H1 (cell line): ENCODE measurements around the gene SLX4IP. TPM values are rescaled to one million over a fixed set of nuclear protein-coding genes. Genes with fewer than 3 reads are reported as not detected.

ENCODE experiments used
- CTCF ChIA-PET: fragments of 300-600 bp; sonication (Branson Sonifier 250); formaldehyde crosslinking; loops from one replicate; lab custom pipeline; 2021; ENCODE audit not compliant: partially characterized antibody; lab: Charles Lee
- POLR2A ChIA-PET: fragments of 300-600 bp; sonication (Branson Sonifier 250); formaldehyde crosslinking; loops from one replicate; lab custom pipeline; 2021; ENCODE audit warnings: inconsistent platforms; ENCODE audit not compliant: partially characterized antibody; lab: Charles Lee
- DNase-seq, 2 experiments: peaks; one replicate each; pipeline versions ENCODE4 v3.0.0 to v3.0.0-alpha.2; 2010 to 2022; ENCODE audit warnings: low spot score in 2 of 2, low read depth in 1 of 2, mixed read lengths in 1 of 2
- FAIRE-seq: peaks from 2 replicates; lab custom pipeline; 2011; peaks lifted over from hg19 to GRCh38; lab: Jason Lieb, UNC
- H2AFZ ChIP-seq: 2 replicates; pipeline ENCODE4 v1.8.1; 2012; ENCODE audit warnings: low read length, inconsistent platforms
- H2AK5ac ChIP-seq: 2 replicates; pipeline ENCODE4 v1.6.1; 2013; ENCODE audit warnings: low read depth, low read length
- H2BK120ac ChIP-seq: replicated peaks from 2 replicates; pipeline ENCODE3; 2013; ENCODE audit warnings: low read depth, low read length, inconsistent platforms
- H2BK12ac ChIP-seq: 2 replicates; pipeline ENCODE4 v1.6.1; 2013; ENCODE audit warnings: low read depth, low read length
- H2BK15ac ChIP-seq: 2 replicates; pipeline ENCODE4 v1.6.1; 2013; ENCODE audit warnings: low read length
- H2BK20ac ChIP-seq: 2 replicates; pipeline ENCODE4 v1.6.1; 2013; ENCODE audit warnings: low read length
- H2BK5ac ChIP-seq: 2 replicates; pipeline ENCODE4 v1.6.1; 2013; ENCODE audit warnings: low read depth, low read length
- H3K14ac ChIP-seq: 2 replicates; pipeline ENCODE4 v1.6.1; 2013; ENCODE audit warnings: inconsistent platforms; ENCODE audit not compliant: insufficient read length
- H3K18ac ChIP-seq: 2 replicates; pipeline ENCODE4 v1.6.1; 2013; ENCODE audit warnings: low read length; ENCODE audit errors: extremely low read depth
- H3K23ac ChIP-seq: 2 replicates; pipeline ENCODE4 v1.6.1; 2013; ENCODE audit warnings: inconsistent platforms; ENCODE audit not compliant: insufficient read length
- H3K23me2 ChIP-seq: 2 replicates; pipeline ENCODE4 v1.6.1; 2013; ENCODE audit warnings: low read depth, low read length
- H3K27ac ChIP-seq: 2 replicates; pipeline ENCODE4 v1.6.1; 2011; ENCODE audit warnings: low read depth, low read length, inconsistent platforms
- H3K27me3 ChIP-seq, 4 experiments: replicated peaks in 1 of 4; 1 replicate in 1 of 4; 2 replicates in 3 of 4; pipeline versions ENCODE4 v1.6.1 to v1.8.1; 2011 to 2013; ENCODE audit warnings: low read length in 3 of 4, mild to moderate bottlenecking in 3 of 4, inconsistent platforms in 2 of 4, mixed read lengths in 2 of 4, moderate library complexity in 1 of 4; ENCODE audit not compliant: control insufficient read depth in 3 of 4, insufficient read depth in 3 of 4; ENCODE audit errors: extremely low read depth in 1 of 4
- H3K36me3 ChIP-seq, 4 experiments: 2 replicates each; pipeline versions ENCODE4 v1.6.1 to v1.8.1; 2011 to 2013; ENCODE audit warnings: mild to moderate bottlenecking in 4 of 4, low read length in 3 of 4, moderate library complexity in 2 of 4, control low read depth in 1 of 4, inconsistent platforms in 1 of 4; ENCODE audit not compliant: insufficient read depth in 4 of 4, control insufficient read depth in 2 of 4
- H3K4ac ChIP-seq: replicated peaks from 2 replicates; pipeline ENCODE3; 2013; ENCODE audit warnings: low read length, low read depth, mixed read lengths, inconsistent platforms; ENCODE audit not compliant: insufficient read length
- H3K4me1 ChIP-seq, 4 experiments: replicated peaks in 1 of 4; 1 replicate in 1 of 4; 2 replicates in 3 of 4; pipeline versions ENCODE4 v1.6.1 to v1.8.1; 2011 to 2013; ENCODE audit warnings: low read length in 3 of 4, inconsistent platforms in 2 of 4, mixed read lengths in 1 of 4; ENCODE audit not compliant: insufficient read depth in 4 of 4, control insufficient read depth in 3 of 4
- H3K4me2 ChIP-seq, 2 experiments: 2 replicates each; pipeline versions ENCODE4 v1.6.1 to v1.8.1; 2011 to 2013; ENCODE audit warnings: low read depth in 2 of 2, low read length in 2 of 2, control low read depth in 1 of 2, inconsistent platforms in 1 of 2, mild to moderate bottlenecking in 1 of 2; ENCODE audit not compliant: insufficient read depth in 1 of 2
- H3K4me3 ChIP-seq, 4 experiments: fragments of 200-600, 300-600 bp in 1 of 4; sonication (generic), shearing (Covaris generic), sonication (Bioruptor Twin) in 1 of 4; 2 replicates each; pipeline versions ENCODE4 v1.5.1 to v1.8.1; 2011 to 2016; ENCODE audit warnings: low read length in 4 of 4, low read depth in 3 of 4, control low read depth in 2 of 4, inconsistent platforms in 2 of 4, mild to moderate bottlenecking in 2 of 4, mixed read lengths in 1 of 4, moderate library complexity in 1 of 4; ENCODE audit not compliant: insufficient read depth in 2 of 4; ENCODE audit errors: extremely low read depth in 1 of 4
- H3K56ac ChIP-seq: replicated peaks from 2 replicates; pipeline ENCODE3; 2013; ENCODE audit warnings: low read depth, mild to moderate bottlenecking, mixed read lengths, low read length, inconsistent platforms; ENCODE audit not compliant: insufficient read length
- H3K79me1 ChIP-seq: 2 replicates; pipeline ENCODE4 v1.6.1; 2013; ENCODE audit warnings: low read depth, low read length, control low read depth
- H3K79me2 ChIP-seq, 2 experiments: 2 replicates each; pipeline versions ENCODE4 v1.6.1 to v1.8.1; 2012 to 2013; ENCODE audit warnings: low read length in 2 of 2, mild to moderate bottlenecking in 2 of 2, inconsistent platforms in 1 of 2; ENCODE audit not compliant: insufficient read depth in 2 of 2, control insufficient read depth in 1 of 2
- H3K9ac ChIP-seq, 4 experiments: replicated peaks in 1 of 4; 1 replicate in 1 of 4; 2 replicates in 3 of 4; pipeline versions ENCODE4 v1.6.1 to v1.8.1; 2011 to 2013; ENCODE audit warnings: low read depth in 3 of 4, low read length in 3 of 4, control low read depth in 2 of 4, mild to moderate bottlenecking in 2 of 4, moderate library complexity in 2 of 4, inconsistent platforms in 1 of 4; ENCODE audit errors: extremely low read depth in 1 of 4
- H3K9me3 ChIP-seq, 2 experiments: 2 replicates each; pipeline versions ENCODE4 v1.6.1 to v1.8.1; 2012 to 2013; ENCODE audit warnings: mild to moderate bottlenecking in 2 of 2, moderate library complexity in 2 of 2, control low read depth in 1 of 2, inconsistent platforms in 1 of 2, low read depth in 1 of 2, low read length in 1 of 2, mixed read lengths in 1 of 2; ENCODE audit not compliant: insufficient read depth in 2 of 2
- H4K20me1 ChIP-seq, 2 experiments: replicated peaks in 1 of 2; 2 replicates each; pipeline versions ENCODE3 to v1.8.1; 2011 to 2013; ENCODE audit warnings: inconsistent platforms in 2 of 2, low read length in 2 of 2, mild to moderate bottlenecking in 1 of 2; ENCODE audit not compliant: insufficient read depth in 2 of 2, control insufficient read depth in 1 of 2
- H4K5ac ChIP-seq: 2 replicates; pipeline ENCODE4 v1.6.1; 2013; ENCODE audit warnings: low read length, low read depth, mixed read lengths, inconsistent platforms; ENCODE audit not compliant: insufficient read length
- H4K8ac ChIP-seq: 2 replicates; pipeline ENCODE4 v1.8.0; 2013; ENCODE audit warnings: mild to moderate bottlenecking, moderate library complexity, low read length, inconsistent platforms; ENCODE audit not compliant: insufficient read depth; ENCODE audit errors: extremely low read depth
- H4K91ac ChIP-seq: replicated peaks from 2 replicates; pipeline ENCODE3; 2013; ENCODE audit warnings: low read length, mixed read lengths, inconsistent platforms; ENCODE audit not compliant: insufficient read length
- GTF2F1 ChIP-seq: IDR thresholded peaks from 2 replicates; pipeline ENCODE4 v1.6.1; 2012; ENCODE audit warnings: low read depth, low read length, improper control_type of control experiment, borderline replicate concordance
- HDAC2 ChIP-seq, 2 experiments: fragments of 300-600 bp in 1 of 2; sonication (generic) in 1 of 2; IDR thresholded peaks; 2 replicates each; pipeline ENCODE4 v1.6.1; 2011 to 2012; ENCODE audit warnings: low read depth in 2 of 2, low read length in 2 of 2, mild to moderate bottlenecking in 2 of 2, moderate library complexity in 2 of 2, borderline replicate concordance in 1 of 2, inconsistent platforms in 1 of 2
- MAFK ChIP-seq: IDR thresholded peaks from 2 replicates; pipeline ENCODE4 v1.6.1; 2012; ENCODE audit warnings: low read depth, mild to moderate bottlenecking, improper control_type of control experiment, low read length
- POLR2A ChIP-seq, 2 experiments: IDR thresholded peaks; 1 replicate in 1 of 2; 2 replicates in 1 of 2; pipeline ENCODE4 v1.6.1; 2011; ENCODE audit warnings: low read depth in 2 of 2, low read length in 2 of 2, mild to moderate bottlenecking in 2 of 2; ENCODE audit errors: control extremely low read depth in 1 of 2
- POLR2AphosphoS5 ChIP-seq: IDR thresholded peaks from 2 replicates; pipeline ENCODE4 v1.6.1; 2011; ENCODE audit warnings: low read depth, low read length
- POU5F1 ChIP-seq: IDR thresholded peaks from 2 replicates; pipeline ENCODE4 v1.6.1; 2011; ENCODE audit warnings: low read depth, mild to moderate bottlenecking, low read length, moderate library complexity
- SAP30 ChIP-seq: fragments of 300-600 bp; sonication (generic); IDR thresholded peaks from 2 replicates; pipeline ENCODE4 v1.7.1; 2012; ENCODE audit warnings: low read length, moderate library complexity, mild to moderate bottlenecking, inconsistent platforms; ENCODE audit not compliant: insufficient read depth, insufficient replicate concordance
- SIN3A ChIP-seq, 2 experiments: IDR thresholded peaks in 1 of 2; conservative IDR thresholded peaks in 1 of 2; 2 replicates each; pipeline ENCODE4 v1.6.1; 2011 to 2012; ENCODE audit warnings: low read length in 2 of 2, improper control_type of control experiment in 1 of 2, low read depth in 1 of 2, mild to moderate bottlenecking in 1 of 2
- WGBS, 2 experiments: shearing (Covaris generic) in 1 of 2; methylation state at CpG; one replicate each; pipeline versions ENCODE4 v1.1.6 to v1.1.7; 2013 to 2015; ENCODE audit warnings: low lambda C conversion rate in 2 of 2, mixed read lengths in 2 of 2, inconsistent platforms in 1 of 2, low coverage in 1 of 2, missing lambda C conversion rate in 1 of 2; ENCODE audit not compliant: insufficient replicate concordance in 2 of 2, insufficient coverage in 1 of 2, insufficient read length in 1 of 2; ENCODE audit errors: extremely low coverage in 1 of 2, missing lambda C conversion rate in 1 of 2; 5-methylcytosine and 5-hydroxymethylcytosine counted together
- polyA plus RNA-seq, 7 experiments: library from polyadenylated mRNA; depleted of rRNA in 3 of 7; stranded (reverse) in 5 of 7; unstranded in 2 of 7; fragments of >200 nt in 5 of 7; fragments of 200-250 nt in 2 of 7; gene quantifications; 1 replicate in 5 of 7; 2 replicates in 1 of 7; 4 replicates in 1 of 7; pipeline versions ENCODE4 v1.2.1 to v1.2.3, GENCODE V29; 2011 to 2013; ENCODE audit warnings: missing spikeins in 2 of 7, mixed read lengths in 2 of 7
- total RNA-seq: library from RNA; stranded (reverse); fragmentation: NEBNext Ultra II Directional; extraction: Animal tissue kit (Norgen Biotek cat#: 25700); gene quantifications from 2 replicates; pipeline ENCODE4 v1.2.1, GENCODE V29; 2021
- TF ChIP-seq, protein P1 (sequence below): IDR thresholded peaks from 2 replicates; pipeline ENCODE4 v1.6.1; 2011; ENCODE audit warnings: low read depth, mild to moderate bottlenecking, low read length; ENCODE audit not compliant: insufficient read depth

SLX4IP gene
- total and polyA plus RNA-seq, 2 of the 8 experiments (the other 6 are each of a cell fraction or from before 2014, with no cell fraction given): 2.4 to 8.7 TPM

DNA sequence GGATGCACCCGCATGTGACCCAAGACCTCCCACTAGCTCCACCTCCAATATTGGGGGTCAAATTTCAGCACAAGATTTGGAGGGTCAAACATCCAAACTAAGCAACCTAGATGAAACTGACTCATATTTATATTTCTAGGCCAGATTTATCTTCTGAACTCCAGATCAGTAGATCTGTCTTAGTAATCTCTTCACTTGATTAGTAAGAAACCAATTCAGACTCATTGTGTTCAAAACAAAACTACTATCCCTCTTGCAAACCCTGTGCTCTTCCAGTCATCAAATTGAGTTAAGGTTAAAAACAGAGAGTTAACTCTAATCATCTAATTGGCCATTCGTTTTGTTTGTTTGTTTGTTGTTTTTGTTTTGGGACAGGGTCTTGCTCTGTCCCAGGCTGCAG, 44.4 kb upstream of the SLX4IP start:
- Histone ChIP-seq H3K23ac (no peak overlapping the region), H2BK15ac (no peak overlapping the region), H3K9me3 (peaks cover 0 to 10% of the 10 kb centered on the region in 2 experiments; a peak in 1 of 4 replicates), H2BK12ac (no peak overlapping the region), H3K23me2 (no peaks in the 10 kb centered on the region), H3K14ac (no peak overlapping the region), H2AK5ac (no peak overlapping the region), H3K79me2 (no peaks in the 10 kb centered on the region), H3K56ac (no peak overlapping the region), H3K27ac (no peak overlapping the region), H2AFZ (no peak overlapping the region), H3K27me3 (no peaks in the 10 kb centered on the region), H3K18ac (no peak overlapping the region), H3K4ac (no peak overlapping the region), H2BK20ac (no peak overlapping the region), H3K4me2 (no peak overlapping the region), H2BK5ac (no peak overlapping the region), H3K36me3 (no peaks in the 10 kb centered on the region), H4K91ac (no peak overlapping the region), H3K79me1 (no peaks in the 10 kb centered on the region), H2BK120ac (no peak overlapping the region), H4K20me1 (no peaks in the 10 kb centered on the region), H4K8ac (no peak overlapping the region), H3K4me1 (no peaks in the 10 kb centered on the region), H3K4me3 (no peak overlapping the region), H4K5ac (no peak overlapping the region)
- DNase-seq: no peak
- WGBS, 2 experiments: 89% methylated on average over 2 of the region's 2 CpGs; no CpG with 5 or more reads in 1 of the 2 experiments
- ChIA-PET CTCF (interaction anchor here (0.8 to 1.8 kb wide), 3 partner anchors 8 to 11 kb away, joined by 3 to 4 read pairs (median 4); no protein-coding TSS in a partner anchor), POLR2A (no interaction called here)
- TF ChIP-seq SAP30: no peak
- TF ChIP-seq POU5F1: no peak
- TF ChIP-seq, protein P1, sequence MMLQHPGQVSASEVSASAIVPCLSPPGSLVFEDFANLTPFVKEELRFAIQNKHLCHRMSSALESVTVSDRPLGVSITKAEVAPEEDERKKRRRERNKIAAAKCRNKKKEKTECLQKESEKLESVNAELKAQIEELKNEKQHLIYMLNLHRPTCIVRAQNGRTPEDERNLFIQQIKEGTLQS: no peak
- TF ChIP-seq GTF2F1: no peak
- TF ChIP-seq POLR2A (IDR thresholded peaks at IDR 0.05; ENCODE audit: control extremely low read depth in 1 of 2, low read depth in 2 of 2, low read length in 2 of 2): no peak
- TF ChIP-seq SIN3A (conservative IDR thresholded peaks at IDR 0.05 in 1 of 2, IDR thresholded peaks at IDR 0.05 in 1 of 2; ENCODE audit: low read depth in 1 of 2, low read length in 2 of 2): no peak
- no peak for TF ChIP-seq POLR2AphosphoS5
- no peak for TF ChIP-seq MAFK
- no peak for TF ChIP-seq HDAC2 (IDR thresholded peaks at IDR 0.05; ENCODE audit: borderline replicate concordance in 1 of 2, low read depth in 2 of 2, low read length in 2 of 2)
- TF ChIP-seq, all 59 proteins: peak for 0
- no peak for FAIRE-seq
- H3K9ac ChIP-seq: no peak overlapping the region
